Measurements from ENCODE around the gene ACOT7.

The ACOT7 gene

DNA sequence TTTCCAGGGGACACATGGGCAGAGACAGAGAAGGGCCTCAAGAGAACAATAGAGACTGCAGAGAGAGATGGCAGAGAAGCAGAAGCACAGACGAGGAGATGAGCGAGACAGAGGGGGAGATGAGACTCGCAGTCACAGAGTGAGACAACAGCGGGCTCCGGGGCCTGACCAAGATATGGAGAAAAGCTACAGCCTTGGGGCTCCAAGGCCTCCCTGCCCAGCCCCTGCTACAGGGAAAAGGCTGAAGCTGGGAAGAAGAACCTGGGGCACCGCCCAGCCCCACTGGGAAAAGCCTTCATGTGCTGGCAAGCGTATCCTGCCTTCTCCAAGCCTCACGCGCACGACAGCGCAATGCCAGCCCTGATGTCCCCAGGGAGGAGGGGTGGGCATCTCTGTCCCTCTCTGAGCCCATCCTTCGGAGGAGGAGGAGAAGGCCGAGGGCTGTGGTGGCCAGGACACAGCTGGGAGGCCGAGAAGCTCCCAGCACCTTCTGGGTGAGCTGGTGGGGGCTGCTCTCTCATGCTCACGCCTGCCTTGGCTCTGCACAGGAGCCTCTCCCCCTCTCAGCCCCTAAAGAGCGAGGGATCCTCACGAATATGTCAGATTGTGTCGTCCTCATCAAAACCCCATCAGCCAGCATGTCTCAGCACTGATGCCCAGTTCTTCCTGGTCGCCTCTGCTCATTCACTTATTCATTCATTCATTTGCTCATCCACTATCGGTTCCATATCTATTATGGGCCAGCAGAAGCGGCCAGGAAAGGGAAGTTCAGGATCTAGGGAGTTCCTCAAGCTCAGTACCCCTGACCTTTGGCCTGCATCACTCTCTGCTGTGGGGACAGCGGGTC, 56.6 kb downstream of the ACOT7 start:
- no peak overlapping the region for H3K4me3 ChIP-seq (ENCODE audit: low read depth, low read length)
- DNase-seq (ENCODE audit: low read depth, low spot score) = no peak
- TF ChIP-seq, protein P1, sequence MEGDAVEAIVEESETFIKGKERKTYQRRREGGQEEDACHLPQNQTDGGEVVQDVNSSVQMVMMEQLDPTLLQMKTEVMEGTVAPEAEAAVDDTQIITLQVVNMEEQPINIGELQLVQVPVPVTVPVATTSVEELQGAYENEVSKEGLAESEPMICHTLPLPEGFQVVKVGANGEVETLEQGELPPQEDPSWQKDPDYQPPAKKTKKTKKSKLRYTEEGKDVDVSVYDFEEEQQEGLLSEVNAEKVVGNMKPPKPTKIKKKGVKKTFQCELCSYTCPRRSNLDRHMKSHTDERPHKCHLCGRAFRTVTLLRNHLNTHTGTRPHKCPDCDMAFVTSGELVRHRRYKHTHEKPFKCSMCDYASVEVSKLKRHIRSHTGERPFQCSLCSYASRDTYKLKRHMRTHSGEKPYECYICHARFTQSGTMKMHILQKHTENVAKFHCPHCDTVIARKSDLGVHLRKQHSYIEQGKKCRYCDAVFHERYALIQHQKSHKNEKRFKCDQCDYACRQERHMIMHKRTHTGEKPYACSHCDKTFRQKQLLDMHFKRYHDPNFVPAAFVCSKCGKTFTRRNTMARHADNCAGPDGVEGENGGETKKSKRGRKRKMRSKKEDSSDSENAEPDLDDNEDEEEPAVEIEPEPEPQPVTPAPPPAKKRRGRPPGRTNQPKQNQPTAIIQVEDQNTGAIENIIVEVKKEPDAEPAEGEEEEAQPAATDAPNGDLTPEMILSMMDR (IDR thresholded peaks at IDR 0.05; ENCODE audit: low read depth, low read length) = no peak
- in situ Hi-C loops (cut with HindIII; ENCODE audit: low sequenced_read_pairs) = no loop called here

DNA sequence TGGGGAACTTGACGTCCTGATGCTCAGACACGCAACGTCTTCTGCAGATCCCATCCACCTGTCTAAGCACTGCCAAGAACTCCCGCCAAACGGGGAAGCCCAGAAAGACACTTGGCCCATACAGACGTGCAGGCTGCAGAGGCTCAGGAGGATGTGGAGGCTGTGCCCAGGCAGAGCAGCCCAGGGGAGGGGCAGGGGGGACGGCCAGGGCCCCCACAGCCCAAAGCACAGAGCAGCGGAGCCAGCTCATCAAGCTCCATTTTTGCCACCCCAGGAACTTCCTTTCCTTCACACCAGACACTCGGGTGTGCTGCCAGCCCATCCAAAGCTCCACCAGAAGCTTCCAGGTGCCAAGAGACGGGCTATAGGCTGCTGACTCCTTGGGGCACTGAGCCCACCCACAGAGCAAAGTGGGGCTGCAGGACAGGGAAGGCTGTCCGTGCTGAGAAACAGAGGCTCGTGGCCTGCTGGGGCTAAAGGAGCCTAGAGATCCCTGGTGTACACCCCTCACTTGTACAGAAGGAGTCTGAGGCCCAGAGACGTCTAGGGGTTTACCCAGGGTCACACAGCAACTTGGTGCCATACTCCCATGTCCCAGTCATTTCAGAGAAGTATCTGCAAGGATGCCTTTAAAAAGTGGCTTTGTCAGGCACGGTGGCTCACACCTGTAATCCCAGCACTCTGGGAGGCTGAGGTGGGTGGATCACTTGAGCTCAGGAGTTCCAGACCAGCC, 59.1 kb downstream of the ACOT7 start:
- DNase-seq (ENCODE audit: low read depth, low spot score) = no peak
- TF ChIP-seq, protein P1 (IDR thresholded peaks at IDR 0.05; ENCODE audit: low read depth, low read length) = no peak
- no peak overlapping the region for H3K4me3 ChIP-seq (ENCODE audit: low read depth, low read length)
- in situ Hi-C loops (cut with HindIII; ENCODE audit: low sequenced_read_pairs) = no loop called here

DNA sequence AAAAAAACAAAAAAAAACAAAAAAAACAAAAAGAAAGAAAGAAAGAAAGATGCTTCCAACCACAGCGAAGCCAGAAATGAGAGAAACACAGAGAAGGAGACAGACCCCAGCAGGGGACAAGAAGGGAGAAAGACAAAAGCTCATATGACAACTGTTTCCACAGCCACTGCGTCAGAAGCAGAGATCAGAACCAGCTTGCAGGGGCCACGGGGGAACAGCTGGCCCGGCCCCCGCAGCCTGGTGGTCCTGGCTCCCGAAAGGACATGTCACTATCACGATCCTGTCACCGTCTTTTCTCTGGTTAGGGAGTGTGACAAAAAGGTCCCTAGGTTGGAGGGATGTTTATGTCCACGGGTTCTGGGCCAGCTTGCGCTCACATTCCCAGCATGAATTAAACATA, 60.7 kb downstream of the ACOT7 start:
- TF ChIP-seq, protein P1 (IDR thresholded peaks at IDR 0.05; ENCODE audit: low read depth, low read length) = no peak
- H3K4me3 ChIP-seq (ENCODE audit: low read depth, low read length) = no peak overlapping the region
- in situ Hi-C loops (cut with HindIII; ENCODE audit: low sequenced_read_pairs) = no loop called here
- DNase-seq (ENCODE audit: low read depth, low spot score) = no peak

DNA sequence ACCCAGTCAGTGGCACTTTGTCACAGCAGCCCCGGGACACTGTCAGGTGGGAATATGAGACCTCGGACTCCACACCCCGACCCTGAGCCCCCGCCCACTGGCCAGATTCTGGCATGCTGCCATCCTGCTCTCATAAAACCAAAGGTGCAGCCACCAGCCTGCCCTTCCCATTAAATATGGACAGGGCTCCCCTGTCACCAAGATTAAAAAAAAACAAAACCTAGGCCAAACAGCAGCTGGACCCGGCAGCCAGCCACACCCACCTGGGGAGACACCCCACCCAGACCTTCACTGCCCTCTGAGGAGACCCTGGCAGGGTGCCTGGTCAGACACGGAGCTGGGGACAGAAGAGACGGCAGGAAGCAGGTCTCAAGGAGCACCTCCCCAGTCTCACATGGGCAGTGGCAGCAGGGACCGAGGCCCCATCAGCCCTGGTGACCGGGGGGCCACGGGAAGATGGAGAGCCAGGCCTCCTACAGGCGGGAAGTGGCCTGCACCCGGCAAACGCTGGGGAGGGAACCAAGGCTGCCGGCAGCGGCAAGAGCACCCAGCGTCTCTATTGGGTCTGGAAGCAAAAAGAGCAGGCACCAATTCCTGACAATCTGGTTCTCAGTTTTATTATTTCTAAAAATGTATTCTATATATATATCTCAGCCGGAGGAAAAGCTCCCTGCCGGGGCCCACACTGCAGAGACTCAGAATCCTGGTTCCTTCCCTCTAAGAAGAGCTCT, 61.9 kb downstream of the ACOT7 start:
- DNase-seq (ENCODE audit: low read depth, low spot score) = no peak
- TF ChIP-seq, protein P1 (IDR thresholded peaks at IDR 0.05; ENCODE audit: low read depth, low read length) = no peak
- in situ Hi-C loops (cut with HindIII; ENCODE audit: low sequenced_read_pairs) = no loop called here
- no peak overlapping the region for H3K4me3 ChIP-seq (ENCODE audit: low read depth, low read length)

DNA sequence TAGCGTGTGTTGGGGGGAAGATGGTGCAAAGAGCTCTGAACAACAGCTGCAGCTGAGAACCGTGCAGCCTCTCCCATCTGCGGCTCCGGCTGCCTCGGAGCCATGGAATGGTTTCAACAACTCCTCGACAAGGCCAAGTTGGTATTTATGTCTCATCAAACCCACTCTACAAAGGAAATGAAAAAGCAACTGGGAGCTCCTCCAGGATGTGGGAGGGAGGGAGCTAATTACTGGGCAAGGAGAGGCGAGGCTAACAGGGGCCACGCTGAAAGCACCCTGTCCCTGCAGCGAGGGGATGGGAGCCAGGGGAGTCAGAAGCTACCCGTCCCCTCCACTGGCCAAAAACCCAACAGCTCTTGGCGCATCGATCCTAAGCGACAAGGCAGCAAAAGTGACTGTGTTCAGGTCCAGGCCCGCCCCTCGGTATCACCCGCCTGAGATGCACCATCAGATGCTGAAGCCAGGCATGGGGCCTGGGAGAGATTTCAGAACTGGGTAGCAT, 63.1 kb downstream of the ACOT7 start:
- DNase-seq (ENCODE audit: low read depth, low spot score) = peak; percentile 86
- TF ChIP-seq, protein P1 (IDR thresholded peaks at IDR 0.05; ENCODE audit: low read depth, low read length) = no peak
- in situ Hi-C loops (cut with HindIII; ENCODE audit: low sequenced_read_pairs) = no loop called here
- H3K4me3 ChIP-seq (ENCODE audit: low read depth, low read length) = no peak overlapping the region

DNA sequence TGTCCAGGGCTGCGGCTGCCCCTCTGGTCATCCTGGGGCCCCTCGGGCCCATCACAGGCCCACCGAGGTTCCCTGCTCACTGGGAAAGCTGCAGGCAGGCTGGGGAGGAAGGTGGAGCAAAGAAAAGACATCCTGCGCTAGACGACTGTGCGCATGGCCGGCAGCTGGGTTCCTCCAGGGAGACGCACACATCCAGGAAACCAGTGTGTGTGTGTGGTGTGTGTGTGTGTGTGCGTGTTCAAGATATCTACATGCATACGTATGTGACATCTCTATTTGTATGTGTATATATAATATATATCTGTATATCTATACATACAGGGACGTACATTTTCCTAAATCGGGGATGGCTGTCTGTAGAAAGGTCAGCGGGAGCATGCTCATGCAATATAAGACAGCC, 63.7 kb downstream of the ACOT7 start:
- peak; percentile 43 for DNase-seq (ENCODE audit: low read depth, low spot score)
- H3K4me3 ChIP-seq (ENCODE audit: low read depth, low read length) = no peak overlapping the region
- in situ Hi-C loops (cut with HindIII; ENCODE audit: low sequenced_read_pairs) = no loop called here
- TF ChIP-seq, protein P1 (IDR thresholded peaks at IDR 0.05; ENCODE audit: low read depth, low read length) = no peak

All from astrocyte of the spinal cord (primary cell).